ENCODE results near the gene MAGI1.

MAGI1 gene

DNA sequence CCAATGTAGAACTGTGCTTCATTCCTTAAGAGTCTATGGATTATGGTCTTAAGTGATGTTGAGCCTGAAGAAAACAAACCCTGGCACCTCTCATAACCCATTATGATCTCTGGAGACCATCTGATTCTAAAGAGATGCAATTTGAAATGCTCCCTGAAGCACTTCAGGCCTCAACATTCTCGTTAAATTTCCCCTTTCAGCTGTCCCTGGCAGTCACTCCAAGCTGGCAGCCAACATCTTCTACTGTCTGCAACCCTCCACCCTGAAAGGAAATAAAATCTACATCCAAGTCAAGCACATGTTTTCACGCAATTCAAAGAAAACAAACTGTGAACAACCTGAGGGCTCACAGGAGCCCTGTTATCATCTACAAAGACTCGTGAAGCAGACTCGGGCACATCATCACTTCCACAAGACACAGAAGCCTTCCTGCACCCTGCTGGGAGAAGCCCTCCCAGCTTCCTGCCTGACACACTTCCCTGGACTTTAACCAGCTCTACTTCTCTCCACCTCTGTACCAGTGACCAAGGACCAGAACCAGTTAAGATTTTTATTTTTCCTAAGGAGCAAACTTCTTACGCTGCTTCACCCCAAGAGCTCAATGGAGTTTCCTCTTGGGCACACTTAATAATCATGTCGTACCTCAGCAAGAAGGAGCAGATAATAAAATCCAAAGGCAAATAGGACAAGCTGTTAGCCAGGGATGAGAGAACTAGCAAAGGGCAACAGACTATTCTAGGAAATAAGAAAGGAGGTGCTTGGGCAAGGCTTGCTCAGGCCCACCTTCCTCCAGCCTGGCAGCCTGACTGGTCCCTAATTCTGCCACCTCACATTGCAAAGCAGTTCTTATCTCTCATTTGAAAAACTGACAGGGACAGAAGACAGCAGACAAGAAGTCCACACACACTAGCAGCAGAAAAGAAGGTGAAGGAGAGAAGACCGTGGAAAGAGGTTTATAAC, 67.1 kb downstream of the MAGI1 start:
- no peaks in the 10 kb centered on the region for H4K20me1 ChIP-seq (ENCODE audit: insufficient read depth)
- H3K27ac ChIP-seq, result no peak overlapping the region
- TF ChIP-seq, protein P1, sequence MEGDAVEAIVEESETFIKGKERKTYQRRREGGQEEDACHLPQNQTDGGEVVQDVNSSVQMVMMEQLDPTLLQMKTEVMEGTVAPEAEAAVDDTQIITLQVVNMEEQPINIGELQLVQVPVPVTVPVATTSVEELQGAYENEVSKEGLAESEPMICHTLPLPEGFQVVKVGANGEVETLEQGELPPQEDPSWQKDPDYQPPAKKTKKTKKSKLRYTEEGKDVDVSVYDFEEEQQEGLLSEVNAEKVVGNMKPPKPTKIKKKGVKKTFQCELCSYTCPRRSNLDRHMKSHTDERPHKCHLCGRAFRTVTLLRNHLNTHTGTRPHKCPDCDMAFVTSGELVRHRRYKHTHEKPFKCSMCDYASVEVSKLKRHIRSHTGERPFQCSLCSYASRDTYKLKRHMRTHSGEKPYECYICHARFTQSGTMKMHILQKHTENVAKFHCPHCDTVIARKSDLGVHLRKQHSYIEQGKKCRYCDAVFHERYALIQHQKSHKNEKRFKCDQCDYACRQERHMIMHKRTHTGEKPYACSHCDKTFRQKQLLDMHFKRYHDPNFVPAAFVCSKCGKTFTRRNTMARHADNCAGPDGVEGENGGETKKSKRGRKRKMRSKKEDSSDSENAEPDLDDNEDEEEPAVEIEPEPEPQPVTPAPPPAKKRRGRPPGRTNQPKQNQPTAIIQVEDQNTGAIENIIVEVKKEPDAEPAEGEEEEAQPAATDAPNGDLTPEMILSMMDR (conservative IDR thresholded peaks at IDR 0.05; ENCODE audit: low read depth, low read length), result no peak
- no peaks in the 10 kb centered on the region for H3K27me3 ChIP-seq (ENCODE audit: insufficient read depth, low read depth)
- no peaks in the 10 kb centered on the region for H3K4me1 ChIP-seq (ENCODE audit: low read depth, poor library complexity, severe bottlenecking)
- no peak overlapping the region for H3K9ac ChIP-seq
- H3K36me3 ChIP-seq (ENCODE audit: insufficient read depth), result no peaks in the 10 kb centered on the region
- no peak overlapping the region for H3K4me3 ChIP-seq (IDR thresholded peaks at IDR 0.05; ENCODE audit: insufficient read depth, low read depth, low read length)
- no peaks in the 10 kb centered on the region for H3K79me2 ChIP-seq (ENCODE audit: insufficient read depth, low read depth)
- H3K4me2 ChIP-seq, result no peak overlapping the region
- no peak overlapping the region for H2AFZ ChIP-seq (ENCODE audit: low read depth)

DNA sequence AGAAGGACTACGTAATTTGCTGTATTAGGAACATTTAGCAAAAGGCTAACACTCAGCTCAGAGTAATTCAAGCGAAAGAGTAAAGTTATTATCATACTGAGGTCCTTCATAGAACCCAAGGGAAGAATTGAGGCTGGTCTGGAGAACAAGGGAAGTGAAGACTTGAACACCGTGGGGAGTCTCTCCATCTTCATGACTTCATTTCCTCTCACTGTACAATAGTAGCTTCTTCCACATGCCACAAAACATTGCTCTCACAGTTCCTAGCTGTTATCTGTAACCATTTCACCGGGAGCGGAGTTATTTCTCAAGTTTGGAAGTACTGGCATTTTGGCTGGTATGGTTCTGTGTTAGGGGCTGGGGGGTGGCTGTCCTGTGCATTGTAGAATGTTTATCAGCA, 69.7 kb downstream of the MAGI1 start:
- H3K27me3 ChIP-seq (ENCODE audit: insufficient read depth, low read depth), result no peaks in the 10 kb centered on the region
- no peak overlapping the region for H2AFZ ChIP-seq (ENCODE audit: low read depth)
- no peak overlapping the region for H3K4me3 ChIP-seq (IDR thresholded peaks at IDR 0.05; ENCODE audit: insufficient read depth, low read depth, low read length)
- H3K9ac ChIP-seq, result no peak overlapping the region
- no peaks in the 10 kb centered on the region for H3K79me2 ChIP-seq (ENCODE audit: insufficient read depth, low read depth)
- H3K4me2 ChIP-seq, result no peak overlapping the region
- H3K4me1 ChIP-seq (ENCODE audit: low read depth, poor library complexity, severe bottlenecking), result no peaks in the 10 kb centered on the region
- no peaks in the 10 kb centered on the region for H3K36me3 ChIP-seq (ENCODE audit: insufficient read depth)
- H4K20me1 ChIP-seq (ENCODE audit: insufficient read depth), result no peaks in the 10 kb centered on the region
- no peak overlapping the region for H3K27ac ChIP-seq
- TF ChIP-seq, protein P1 (conservative IDR thresholded peaks at IDR 0.05; ENCODE audit: low read depth, low read length), result no peak

DNA sequence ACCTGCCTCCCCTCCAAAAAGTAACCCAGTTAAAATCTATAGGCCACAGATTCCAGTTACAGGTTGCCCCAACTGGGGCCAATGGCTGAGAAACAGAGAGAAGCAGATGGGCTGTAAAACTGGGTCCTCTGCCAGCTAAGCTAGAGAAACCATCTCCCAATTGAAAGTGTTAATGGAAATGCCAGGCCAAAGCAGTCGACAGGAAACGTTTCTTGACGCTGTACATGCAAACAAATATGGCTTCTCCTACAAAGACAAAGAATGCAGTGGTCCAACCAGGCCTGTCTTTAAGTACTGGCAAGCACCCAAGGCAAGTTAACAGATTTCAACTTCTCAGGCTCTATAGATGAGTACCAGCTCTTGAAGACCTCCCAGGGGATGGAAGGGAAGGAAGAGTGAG, 71.3 kb downstream of the MAGI1 start:
- H3K9ac ChIP-seq, result no peak overlapping the region
- no peaks in the 10 kb centered on the region for H3K27me3 ChIP-seq (ENCODE audit: insufficient read depth, low read depth)
- TF ChIP-seq, protein P1 (conservative IDR thresholded peaks at IDR 0.05; ENCODE audit: low read depth, low read length), result no peak
- H3K4me2 ChIP-seq, result no peak overlapping the region
- H3K4me1 ChIP-seq (ENCODE audit: low read depth, poor library complexity, severe bottlenecking), result no peaks in the 10 kb centered on the region
- no peaks in the 10 kb centered on the region for H3K79me2 ChIP-seq (ENCODE audit: insufficient read depth, low read depth)
- H3K4me3 ChIP-seq (IDR thresholded peaks at IDR 0.05; ENCODE audit: insufficient read depth, low read depth, low read length), result no peak overlapping the region
- no peaks in the 10 kb centered on the region for H3K36me3 ChIP-seq (ENCODE audit: insufficient read depth)
- no peaks in the 10 kb centered on the region for H4K20me1 ChIP-seq (ENCODE audit: insufficient read depth)
- H2AFZ ChIP-seq (ENCODE audit: low read depth), result no peak overlapping the region
- H3K27ac ChIP-seq, result no peak overlapping the region

DNA sequence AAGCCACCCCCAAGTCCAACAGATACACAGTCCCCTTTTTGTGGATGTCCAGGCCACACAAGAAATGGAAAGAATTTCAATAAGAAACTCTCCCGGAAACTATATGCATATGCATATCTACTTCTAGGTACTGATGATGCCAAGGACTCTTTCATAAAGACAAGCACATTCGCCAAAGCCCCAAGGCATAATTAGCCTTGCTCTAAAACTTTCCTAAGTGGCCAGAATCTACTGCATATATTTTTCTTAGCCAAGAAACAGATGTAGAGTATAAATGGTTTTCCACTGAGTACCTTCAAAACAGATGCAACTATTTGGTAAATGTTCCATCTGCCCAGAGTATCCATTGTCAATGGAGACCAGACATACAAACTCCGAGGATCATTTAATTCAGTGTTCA, 73.9 kb downstream of the MAGI1 start:
- H3K9ac ChIP-seq, result no peak overlapping the region
- no peak overlapping the region for H2AFZ ChIP-seq (ENCODE audit: low read depth)
- TF ChIP-seq, protein P1 (conservative IDR thresholded peaks at IDR 0.05; ENCODE audit: low read depth, low read length), result no peak
- H3K27ac ChIP-seq, result no peak overlapping the region
- no peaks in the 10 kb centered on the region for H4K20me1 ChIP-seq (ENCODE audit: insufficient read depth)
- no peaks in the 10 kb centered on the region for H3K27me3 ChIP-seq (ENCODE audit: insufficient read depth, low read depth)
- no peaks in the 10 kb centered on the region for H3K36me3 ChIP-seq (ENCODE audit: insufficient read depth)
- no peak overlapping the region for H3K4me2 ChIP-seq
- H3K4me3 ChIP-seq (IDR thresholded peaks at IDR 0.05; ENCODE audit: insufficient read depth, low read depth, low read length), result no peak overlapping the region
- H3K79me2 ChIP-seq (ENCODE audit: insufficient read depth, low read depth), result no peaks in the 10 kb centered on the region
- H3K4me1 ChIP-seq (ENCODE audit: low read depth, poor library complexity, severe bottlenecking), result no peaks in the 10 kb centered on the region
